HepG2 (cell line): ENCODE measurements around the gene TBL3. TPM values are rescaled to one million over a fixed set of nuclear protein-coding genes. Genes with fewer than 3 reads are reported as not detected.

Experiments used
- RXRB ChIP-seq: IDR thresholded peaks from 2 replicates; pipeline ENCODE4 v1.6.1; 2016; ENCODE audit warnings: borderline replicate concordance, missing genetic modification reagents, missing compliant biosample characterization
- SPEN ChIP-seq: sonication (generic); formaldehyde crosslinking; IDR thresholded peaks from 2 replicates; pipeline ENCODE4 v1.5.1; 2020; ENCODE audit warnings: low read depth, mild to moderate bottlenecking, missing genetic modification reagents
- ZNF383 ChIP-seq: sonication (generic); formaldehyde crosslinking; IDR thresholded peaks from 2 replicates; pipeline ENCODE4 v1.4.0; 2020; ENCODE audit warnings: missing genetic modification reagents, mild to moderate bottlenecking, borderline replicate concordance
- ZNF747 ChIP-seq: sonication (generic); formaldehyde crosslinking; IDR thresholded peaks from 2 replicates; pipeline ENCODE4 v1.8.1; 2023; ENCODE audit warnings: missing genetic modification reagents, mild to moderate bottlenecking, borderline replicate concordance
- polyA plus RNA-seq, 8 experiments: library from polyadenylated mRNA; depleted of rRNA in 3 of 8; stranded (reverse) in 7 of 8; unstranded in 1 of 8; fragments of >200 nt; fragmentation: Illumina TruSeq in 4 of 8; extraction: Trizol in 4 of 8; gene quantifications; 2 replicates each; pipeline versions ENCODE4 v1.2.1 to v1.2.3, GENCODE V29; 2011 to 2016; ENCODE audit warnings: low read depth in 4 of 8, missing spikeins in 1 of 8, mixed read lengths in 1 of 8; ENCODE audit not compliant: insufficient read depth in 1 of 8
- total RNA-seq, 5 experiments: library from RNA; depleted of rRNA; stranded (reverse); fragments of >200 nt; fragmentation: Illumina TruSeq; extraction: Trizol; gene quantifications; 2 replicates each; pipeline ENCODE4 v1.2.3, GENCODE V29; 2016; ENCODE audit warnings: low read depth in 1 of 5
- TF ChIP-seq, protein P1 (sequence below): sonication (generic); formaldehyde crosslinking; IDR thresholded peaks from 2 replicates; pipeline ENCODE4 v1.5.0; 2020; ENCODE audit warnings: missing genetic modification reagents, mild to moderate bottlenecking, borderline replicate concordance
- TF ChIP-seq, protein P2 (sequence below): sonication (generic); formaldehyde crosslinking; IDR thresholded peaks from 2 replicates; pipeline ENCODE4 v1.4.0; 2020; ENCODE audit warnings: missing genetic modification reagents, borderline replicate concordance
- TF ChIP-seq, protein P3 (sequence below): IDR thresholded peaks from 2 replicates; pipeline ENCODE4 v1.6.1; 2016; ENCODE audit warnings: low read depth, missing genetic modification reagents, missing compliant biosample characterization
- TF ChIP-seq, protein P4 (sequence below): sonication (generic); formaldehyde crosslinking; IDR thresholded peaks from 2 replicates; pipeline ENCODE4 v1.4.0; 2020; ENCODE audit warnings: mild to moderate bottlenecking, missing genetic modification reagents

The TBL3 gene
- total and polyA plus RNA-seq, 2 of the 13 experiments (the other 11 are each of a cell fraction or from before 2014, with no cell fraction given), result 16.8 to 38.0 TPM

DNA sequence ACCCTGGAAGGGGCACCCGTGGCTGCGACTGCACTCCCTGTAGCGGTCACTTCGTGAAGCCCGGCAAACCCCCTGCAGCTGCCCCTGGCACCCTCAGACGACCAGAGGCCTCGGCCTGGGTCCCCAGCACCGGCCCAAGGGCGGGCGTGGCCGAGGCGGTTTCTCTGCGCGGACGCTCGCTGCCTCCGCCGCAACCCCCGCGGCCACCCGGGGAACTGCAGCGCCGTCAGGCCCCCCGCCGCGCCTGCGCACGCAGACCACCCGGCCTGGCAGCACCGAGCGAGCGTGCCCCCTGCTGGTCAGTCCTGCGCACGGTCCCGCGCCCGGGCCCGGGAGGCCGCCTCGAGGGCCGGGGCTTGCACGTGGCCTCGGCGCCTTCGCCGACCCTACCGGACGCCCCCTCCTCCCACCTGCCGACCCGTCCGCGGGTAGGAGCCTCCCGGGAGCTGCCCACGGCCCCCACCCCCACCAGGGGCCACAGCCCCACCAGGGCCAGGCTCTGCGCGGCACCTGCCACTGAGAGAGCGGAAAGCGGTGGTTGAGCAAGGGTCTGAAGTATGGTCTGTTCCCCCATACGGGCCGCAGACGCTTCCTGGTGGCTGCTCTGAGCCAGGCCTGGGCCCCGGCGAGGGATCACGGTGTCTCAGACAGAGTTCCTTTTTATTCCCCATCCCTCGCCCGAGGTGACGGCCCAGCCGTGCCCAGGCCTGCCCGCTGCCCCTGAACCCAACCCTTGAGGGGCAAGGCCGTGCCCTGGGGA is 42.1 kb upstream of the TBL3 start (continued):
- TF ChIP-seq ZNF383 (CRISPR knock-in tag) (peak; percentile 85; the same call in 1 of the 2 replicates), SPEN (CRISPR knock-in tag) (peak; percentile 87), RXRB (CRISPR knock-in tag) (peak; percentile 38; the same call in 1 of the 2 replicates), ZNF747 (CRISPR knock-in tag) (peak; percentile 75; the same call in 1 of the 2 replicates)
- TF ChIP-seq, protein P1, sequence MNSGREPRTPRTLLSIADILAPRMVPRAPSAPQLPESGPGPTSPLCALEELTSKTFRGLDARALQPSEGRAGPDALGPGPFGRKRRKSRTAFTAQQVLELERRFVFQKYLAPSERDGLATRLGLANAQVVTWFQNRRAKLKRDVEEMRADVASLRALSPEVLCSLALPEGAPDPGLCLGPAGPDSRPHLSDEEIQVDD (CRISPR knock-in tag), result peak; percentile 76; the same call in 1 of the 2 replicates
- TF ChIP-seq, protein P2, sequence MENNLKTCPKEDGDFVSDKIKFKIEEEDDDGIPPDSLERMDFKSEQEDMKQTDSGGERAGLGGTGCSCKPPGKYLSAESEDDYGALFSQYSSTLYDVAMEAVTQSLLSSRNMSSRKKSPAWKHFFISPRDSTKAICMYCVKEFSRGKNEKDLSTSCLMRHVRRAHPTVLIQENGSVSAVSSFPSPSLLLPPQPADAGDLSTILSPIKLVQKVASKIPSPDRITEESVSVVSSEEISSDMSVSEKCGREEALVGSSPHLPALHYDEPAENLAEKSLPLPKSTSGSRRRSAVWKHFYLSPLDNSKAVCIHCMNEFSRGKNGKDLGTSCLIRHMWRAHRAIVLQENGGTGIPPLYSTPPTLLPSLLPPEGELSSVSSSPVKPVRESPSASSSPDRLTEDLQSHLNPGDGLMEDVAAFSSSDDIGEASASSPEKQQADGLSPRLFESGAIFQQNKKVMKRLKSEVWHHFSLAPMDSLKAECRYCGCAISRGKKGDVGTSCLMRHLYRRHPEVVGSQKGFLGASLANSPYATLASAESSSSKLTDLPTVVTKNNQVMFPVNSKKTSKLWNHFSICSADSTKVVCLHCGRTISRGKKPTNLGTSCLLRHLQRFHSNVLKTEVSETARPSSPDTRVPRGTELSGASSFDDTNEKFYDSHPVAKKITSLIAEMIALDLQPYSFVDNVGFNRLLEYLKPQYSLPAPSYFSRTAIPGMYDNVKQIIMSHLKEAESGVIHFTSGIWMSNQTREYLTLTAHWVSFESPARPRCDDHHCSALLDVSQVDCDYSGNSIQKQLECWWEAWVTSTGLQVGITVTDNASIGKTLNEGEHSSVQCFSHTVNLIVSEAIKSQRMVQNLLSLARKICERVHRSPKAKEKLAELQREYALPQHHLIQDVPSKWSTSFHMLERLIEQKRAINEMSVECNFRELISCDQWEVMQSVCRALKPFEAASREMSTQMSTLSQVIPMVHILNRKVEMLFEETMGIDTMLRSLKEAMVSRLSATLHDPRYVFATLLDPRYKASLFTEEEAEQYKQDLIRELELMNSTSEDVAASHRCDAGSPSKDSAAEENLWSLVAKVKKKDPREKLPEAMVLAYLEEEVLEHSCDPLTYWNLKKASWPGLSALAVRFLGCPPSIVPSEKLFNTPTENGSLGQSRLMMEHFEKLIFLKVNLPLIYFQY (CRISPR knock-in tag), result peak; percentile 44; the same call in 1 of the 2 replicates
- TF ChIP-seq, protein P3, sequence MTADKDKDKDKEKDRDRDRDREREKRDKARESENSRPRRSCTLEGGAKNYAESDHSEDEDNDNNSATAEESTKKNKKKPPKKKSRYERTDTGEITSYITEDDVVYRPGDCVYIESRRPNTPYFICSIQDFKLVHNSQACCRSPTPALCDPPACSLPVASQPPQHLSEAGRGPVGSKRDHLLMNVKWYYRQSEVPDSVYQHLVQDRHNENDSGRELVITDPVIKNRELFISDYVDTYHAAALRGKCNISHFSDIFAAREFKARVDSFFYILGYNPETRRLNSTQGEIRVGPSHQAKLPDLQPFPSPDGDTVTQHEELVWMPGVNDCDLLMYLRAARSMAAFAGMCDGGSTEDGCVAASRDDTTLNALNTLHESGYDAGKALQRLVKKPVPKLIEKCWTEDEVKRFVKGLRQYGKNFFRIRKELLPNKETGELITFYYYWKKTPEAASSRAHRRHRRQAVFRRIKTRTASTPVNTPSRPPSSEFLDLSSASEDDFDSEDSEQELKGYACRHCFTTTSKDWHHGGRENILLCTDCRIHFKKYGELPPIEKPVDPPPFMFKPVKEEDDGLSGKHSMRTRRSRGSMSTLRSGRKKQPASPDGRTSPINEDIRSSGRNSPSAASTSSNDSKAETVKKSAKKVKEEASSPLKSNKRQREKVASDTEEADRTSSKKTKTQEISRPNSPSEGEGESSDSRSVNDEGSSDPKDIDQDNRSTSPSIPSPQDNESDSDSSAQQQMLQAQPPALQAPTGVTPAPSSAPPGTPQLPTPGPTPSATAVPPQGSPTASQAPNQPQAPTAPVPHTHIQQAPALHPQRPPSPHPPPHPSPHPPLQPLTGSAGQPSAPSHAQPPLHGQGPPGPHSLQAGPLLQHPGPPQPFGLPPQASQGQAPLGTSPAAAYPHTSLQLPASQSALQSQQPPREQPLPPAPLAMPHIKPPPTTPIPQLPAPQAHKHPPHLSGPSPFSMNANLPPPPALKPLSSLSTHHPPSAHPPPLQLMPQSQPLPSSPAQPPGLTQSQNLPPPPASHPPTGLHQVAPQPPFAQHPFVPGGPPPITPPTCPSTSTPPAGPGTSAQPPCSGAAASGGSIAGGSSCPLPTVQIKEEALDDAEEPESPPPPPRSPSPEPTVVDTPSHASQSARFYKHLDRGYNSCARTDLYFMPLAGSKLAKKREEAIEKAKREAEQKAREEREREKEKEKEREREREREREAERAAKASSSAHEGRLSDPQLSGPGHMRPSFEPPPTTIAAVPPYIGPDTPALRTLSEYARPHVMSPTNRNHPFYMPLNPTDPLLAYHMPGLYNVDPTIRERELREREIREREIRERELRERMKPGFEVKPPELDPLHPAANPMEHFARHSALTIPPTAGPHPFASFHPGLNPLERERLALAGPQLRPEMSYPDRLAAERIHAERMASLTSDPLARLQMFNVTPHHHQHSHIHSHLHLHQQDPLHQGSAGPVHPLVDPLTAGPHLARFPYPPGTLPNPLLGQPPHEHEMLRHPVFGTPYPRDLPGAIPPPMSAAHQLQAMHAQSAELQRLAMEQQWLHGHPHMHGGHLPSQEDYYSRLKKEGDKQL (CRISPR knock-in tag), result 0 out of 2 replicates have a peak, but pooled peaks have one; percentile 28
- TF ChIP-seq, protein P4, sequence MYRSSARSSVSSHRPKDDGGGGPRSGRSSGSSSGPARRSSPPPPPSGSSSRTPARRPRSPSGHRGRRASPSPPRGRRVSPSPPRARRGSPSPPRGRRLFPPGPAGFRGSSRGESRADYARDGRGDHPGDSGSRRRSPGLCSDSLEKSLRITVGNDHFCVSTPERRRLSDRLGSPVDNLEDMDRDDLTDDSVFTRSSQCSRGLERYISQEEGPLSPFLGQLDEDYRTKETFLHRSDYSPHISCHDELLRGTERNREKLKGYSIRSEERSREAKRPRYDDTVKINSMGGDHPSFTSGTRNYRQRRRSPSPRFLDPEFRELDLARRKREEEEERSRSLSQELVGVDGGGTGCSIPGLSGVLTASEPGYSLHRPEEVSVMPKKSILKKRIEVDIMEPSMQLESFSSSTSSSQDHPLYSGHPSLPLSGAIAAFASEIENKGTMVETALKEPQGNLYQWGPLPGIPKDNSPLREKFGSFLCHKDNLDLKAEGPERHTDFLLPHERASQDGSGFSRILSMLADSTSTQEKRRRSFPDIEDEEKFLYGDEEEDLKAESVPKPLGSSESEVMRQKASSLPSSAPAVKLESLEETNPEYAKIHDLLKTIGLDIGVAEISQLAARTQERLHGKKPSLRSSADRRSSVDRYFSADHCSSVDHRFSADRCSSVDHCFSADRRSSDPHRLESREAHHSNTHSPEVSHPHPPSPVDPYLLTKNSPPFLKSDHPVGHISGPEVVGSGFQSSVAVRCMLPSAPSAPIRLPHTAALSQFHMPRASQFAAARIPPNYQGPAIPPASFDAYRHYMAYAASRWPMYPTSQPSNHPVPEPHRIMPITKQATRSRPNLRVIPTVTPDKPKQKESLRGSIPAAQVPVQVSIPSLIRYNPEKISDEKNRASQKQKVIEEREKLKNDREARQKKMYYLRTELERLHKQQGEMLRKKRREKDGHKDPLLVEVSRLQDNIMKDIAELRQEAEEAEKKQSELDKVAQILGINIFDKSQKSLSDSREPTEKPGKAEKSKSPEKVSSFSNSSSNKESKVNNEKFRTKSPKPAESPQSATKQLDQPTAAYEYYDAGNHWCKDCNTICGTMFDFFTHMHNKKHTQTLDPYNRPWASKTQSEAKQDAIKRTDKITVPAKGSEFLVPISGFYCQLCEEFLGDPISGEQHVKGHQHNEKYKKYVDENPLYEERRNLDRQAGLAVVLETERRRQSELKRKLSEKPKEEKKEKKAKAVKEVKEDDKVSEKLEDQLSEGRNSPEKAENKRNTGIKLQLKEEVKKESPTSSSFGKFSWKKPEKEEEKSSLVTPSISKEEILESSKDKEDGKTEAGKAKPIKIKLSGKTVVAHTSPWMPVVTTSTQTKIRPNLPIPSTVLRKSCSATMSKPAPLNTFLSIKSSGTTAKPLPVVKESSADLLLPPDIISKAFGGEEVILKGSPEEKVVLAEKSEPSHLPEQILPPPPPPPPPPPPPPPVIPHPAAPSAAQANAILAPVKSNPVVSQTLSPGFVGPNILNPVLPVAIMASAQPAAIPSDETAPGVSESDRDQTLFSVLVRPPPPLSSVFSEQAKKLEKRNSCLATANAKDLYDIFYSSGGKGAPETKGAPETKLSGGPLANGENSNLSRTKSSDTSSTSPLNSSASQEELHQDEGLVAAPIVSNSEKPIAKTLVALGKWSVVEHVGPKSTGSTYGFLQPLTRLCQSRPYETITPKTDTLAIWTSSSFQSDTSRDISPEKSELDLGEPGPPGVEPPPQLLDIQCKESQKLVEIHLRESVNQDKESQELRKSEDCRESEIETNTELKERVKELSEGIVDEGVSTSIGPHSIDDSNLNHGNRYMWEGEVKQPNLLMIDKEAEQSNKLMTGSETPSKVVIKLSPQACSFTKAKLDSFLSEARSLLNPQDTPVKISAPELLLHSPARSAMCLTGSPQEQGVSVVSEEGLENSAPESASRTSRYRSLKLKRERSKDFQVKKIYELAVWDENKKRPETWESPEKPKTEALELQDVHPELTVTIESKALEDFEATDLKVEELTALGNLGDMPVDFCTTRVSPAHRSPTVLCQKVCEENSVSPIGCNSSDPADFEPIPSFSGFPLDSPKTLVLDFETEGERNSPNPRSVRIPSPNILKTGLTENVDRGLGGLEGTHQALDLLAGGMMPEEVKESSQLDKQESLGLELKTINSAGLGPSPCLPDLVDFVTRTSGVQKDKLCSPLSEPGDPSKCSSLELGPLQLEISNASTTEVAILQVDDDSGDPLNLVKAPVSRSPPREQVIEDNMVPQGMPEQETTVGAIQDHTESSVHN (CRISPR knock-in tag), result peak; percentile 69; the same call in 1 of the 2 replicates
